A549 treated with CpdA at 1 μM for 4 hours (cell line): Measurements from ENCODE around the gene ZNF627. TPM values are rescaled to one million over a fixed set of nuclear protein-coding genes. Genes with fewer than 3 reads are reported as not detected.

ENCODE experiments used
- total RNA-seq: library from RNA; stranded (reverse); fragments of 200-300 nt; extraction: Qiagen RNA extraction; gene quantifications from 5 replicates; pipeline ENCODE4 v1.2.3, GENCODE V29; 2022; ENCODE audit warnings: low read depth

Gene ZNF627
- total RNA-seq: 3.4 to 5.3 TPM (median 4.0 TPM) in 5 replicates

DNA sequence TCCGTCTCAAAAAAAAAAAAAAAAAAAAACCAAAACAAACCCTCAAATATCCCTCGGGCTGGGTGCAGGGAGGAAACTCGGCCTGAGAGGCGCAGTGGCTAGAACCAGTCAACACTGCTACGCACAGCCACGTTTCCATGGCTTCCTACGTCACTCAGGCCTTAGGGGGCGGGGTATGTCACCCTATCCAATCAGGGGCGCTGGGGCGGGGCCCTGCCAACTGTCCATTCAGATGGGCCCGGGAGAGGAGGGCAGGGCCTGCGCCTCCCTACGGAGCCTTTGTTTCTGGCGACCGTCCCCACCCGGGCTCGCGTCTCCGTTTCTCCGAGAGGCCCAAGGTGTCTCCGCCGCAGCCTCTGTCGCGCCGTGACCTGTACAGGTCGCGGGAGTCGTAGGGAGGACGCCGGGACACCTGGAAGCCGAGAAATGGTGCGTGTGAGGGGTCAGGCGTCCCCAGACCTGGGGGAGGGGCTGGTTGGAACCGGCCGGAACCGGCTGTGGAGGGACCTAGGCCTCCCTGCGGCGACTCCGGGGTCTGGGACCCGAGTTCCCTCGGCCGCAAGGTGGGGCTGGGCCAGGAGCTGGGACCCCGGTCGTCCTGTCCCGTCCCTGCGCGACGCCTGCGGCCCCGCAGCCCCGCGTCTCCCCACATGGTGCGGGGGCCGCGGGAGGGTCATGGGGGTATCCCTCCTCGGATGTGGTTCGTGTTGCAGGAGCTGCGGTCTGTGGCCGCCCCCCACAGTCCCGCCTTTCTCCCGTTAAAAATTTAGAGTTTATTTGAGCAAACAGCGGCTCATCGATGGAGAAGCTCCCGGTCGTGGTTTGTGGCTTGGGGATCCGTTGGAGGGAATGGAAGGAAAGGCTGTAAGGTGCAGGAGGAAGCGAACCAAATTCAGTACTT is at the start of gene ZNF627:
Gene ZNF627 (plus strand): TSS at position 282 of the 901 bp plus-strand sequence. CDS start 145 bp downstream, at position 427.

DNA sequence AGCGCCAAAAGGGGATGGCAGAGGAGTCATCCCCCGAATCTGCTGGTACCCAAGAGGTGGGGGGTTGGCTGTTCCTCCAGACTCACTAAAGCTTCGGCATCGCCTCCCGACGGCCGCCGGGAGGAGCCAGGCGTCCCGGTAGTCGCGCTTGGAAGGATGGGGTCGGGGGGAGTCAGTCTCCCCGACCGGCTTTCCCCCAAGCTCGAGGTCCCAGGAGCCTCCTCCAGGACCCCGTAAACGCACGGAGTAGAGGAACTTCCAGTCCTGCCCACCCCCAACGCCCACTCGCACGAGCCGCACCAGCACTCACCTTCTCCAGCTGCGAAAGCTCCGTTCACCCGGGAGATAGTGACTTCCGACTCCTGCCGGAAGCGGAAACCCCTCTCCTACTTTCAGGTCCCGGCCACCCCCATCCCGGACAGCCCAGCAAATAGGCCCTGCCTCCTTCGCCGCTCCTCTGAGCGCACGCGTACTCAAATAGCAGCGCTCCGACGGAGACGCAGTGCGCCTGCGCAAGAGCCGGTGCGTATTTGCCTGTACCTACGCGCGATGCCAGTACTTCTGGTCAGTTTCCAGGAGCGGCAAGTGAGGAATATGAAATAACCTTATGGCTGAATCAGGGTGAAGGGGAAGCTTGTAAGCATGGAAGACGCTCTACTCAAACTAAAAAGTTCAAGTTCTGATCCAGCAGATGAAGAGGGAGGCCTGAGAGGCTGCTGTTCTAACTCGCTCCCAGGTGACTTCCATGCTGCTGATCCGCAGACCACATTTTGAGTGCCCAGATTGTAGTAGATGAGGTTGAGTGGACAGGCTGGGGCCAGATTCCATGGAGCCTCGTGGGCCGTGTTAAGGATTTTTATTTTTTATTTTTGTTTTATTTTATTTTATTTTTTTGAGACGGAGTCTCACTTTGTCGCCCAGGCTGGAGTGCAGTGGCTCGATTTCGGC is 38.1 kb upstream of the ZNF627 start, which contains the start of gene ELOF1:
Gene ELOF1 (minus strand): TSS at position 350 of the 948 bp plus-strand sequence. CDS start 4,883 bp downstream, outside the sequence.

DNA sequence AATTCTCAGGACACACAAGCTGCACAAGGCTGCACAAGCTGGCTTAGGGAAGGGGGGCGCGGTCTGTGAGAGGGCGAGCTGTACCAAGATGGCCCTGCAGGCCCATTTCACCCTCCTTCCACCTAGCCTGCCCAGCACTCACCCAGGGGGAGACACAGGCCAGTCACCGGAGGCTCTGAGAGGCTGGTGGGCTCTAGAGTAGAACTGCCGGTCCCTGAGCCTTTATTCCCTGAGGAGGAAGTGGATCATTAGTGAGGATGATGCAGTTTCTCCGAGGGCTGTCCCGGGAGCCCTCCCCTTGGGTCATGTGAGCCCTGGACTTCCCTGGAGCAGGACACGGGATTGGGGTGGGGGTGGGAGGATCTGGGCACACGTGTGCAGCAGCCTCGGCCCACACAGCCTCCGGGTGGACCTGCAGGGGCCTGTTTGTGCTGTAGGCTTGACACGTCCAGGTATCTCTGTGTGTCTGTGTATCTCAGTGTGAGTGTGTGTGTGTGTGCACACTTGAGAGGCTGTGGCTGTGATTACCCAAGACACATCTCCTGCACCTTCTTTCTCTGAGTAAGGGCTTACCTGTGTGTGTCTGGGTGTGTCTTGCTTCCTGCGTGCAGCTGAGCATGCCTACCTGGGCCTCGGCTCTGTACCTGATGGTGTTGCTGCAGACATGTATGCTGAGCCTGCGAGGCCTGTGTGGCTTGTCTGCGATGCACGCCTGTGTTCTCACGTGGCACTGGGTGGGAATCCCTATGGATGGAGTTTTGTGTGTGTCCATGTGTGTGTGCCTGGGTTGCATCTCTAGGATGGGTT is 19.6 kb upstream of the ZNF627 start, which contains the start of gene ACP5:
Gene ACP5 (minus strand): TSS at position 195 of the 807 bp plus-strand sequence. CDS start 328 bp downstream, outside the sequence.

Other genes with a start within 250 kb of the ZNF627 start
- 6.8 to 10.4 TPM (median 10.3 TPM) in 5 replicates for gene PLPPR2, start 242.1 kb upstream of the ZNF627 start, total RNA-seq
- 1.3 to 2.7 TPM (median 2.3 TPM) in 5 replicates for gene SWSAP1, start 222.8 kb upstream of the ZNF627 start, total RNA-seq
- gene EPOR, start 213.2 kb upstream of the ZNF627 start, total RNA-seq: 3.5 to 5.7 TPM (median 5.1 TPM) in 5 replicates
- 1.3 to 2.4 TPM (median 1.8 TPM) in 5 replicates for gene RGL3, start 178.2 kb upstream of the ZNF627 start, total RNA-seq
- gene ODAD3, start 162.4 kb upstream of the ZNF627 start, total RNA-seq: 0.87 to 1.4 TPM (median 1.1 TPM) in 5 replicates
- 251 to 271 TPM (median 263 TPM) in 5 replicates for gene PRKCSH, start 161.8 kb upstream of the ZNF627 start, total RNA-seq
- gene ELAVL3, start 116.4 kb upstream of the ZNF627 start, total RNA-seq: 0.07 to 0.19 TPM (median 0.13 TPM) in 4 of 5 replicates, not detected in the other
- gene ZNF653, start 91.6 kb upstream of the ZNF627 start, total RNA-seq: 4.1 to 5.9 TPM (median 5.4 TPM) in 5 replicates
- gene ECSIT, start 68.3 kb upstream of the ZNF627 start, total RNA-seq: 30.6 to 37.0 TPM (median 32.2 TPM) in 5 replicates
- 0.23 to 0.60 TPM (median 0.53 TPM) in 5 replicates for gene CNN1, start 58.6 kb upstream of the ZNF627 start, total RNA-seq
- gene ELOF1, start 38.3 kb upstream of the ZNF627 start, total RNA-seq: 91.9 to 124 TPM (median 109 TPM) in 5 replicates
- gene ACP5, start 19.8 kb upstream of the ZNF627 start, total RNA-seq: 0.10 to 0.33 TPM (median 0.24 TPM) in 4 of 5 replicates, not detected in the other
- 2.1 to 4.6 TPM (median 3.1 TPM) in 5 replicates for gene ZNF823, start 141.5 kb downstream of the ZNF627 start, total RNA-seq
- 0.02 TPM in 1 of 5 replicates, not detected in the others for gene ZNF441, start 169.5 kb downstream of the ZNF627 start, total RNA-seq
- not detected in 5 replicates for gene ZNF491, start 201.0 kb downstream of the ZNF627 start, total RNA-seq
- 0.04 to 0.22 TPM (median 0.07 TPM) in 3 of 5 replicates, not detected in the others for gene ZNF440, start 216.8 kb downstream of the ZNF627 start, total RNA-seq